IPS-18c (cell line): Measurements from ENCODE around the gene ZNF496.
"Not testable (repeated sequence)": the region's sequence is repeated elsewhere in the genome, so short reads cannot be mapped to it uniquely, and the experiment has no call there.

ENCODE experiments used
- H3K4me3 ChIP-seq: 2 replicates; pipeline ENCODE4 v1.7.0; 2013; ENCODE audit warnings: low read depth, mild to moderate bottlenecking, low read length, moderate library complexity; ENCODE audit not compliant: insufficient read depth
- H3K9me3 ChIP-seq: one replicate; pipeline ENCODE4 v1.6.1; 2013; ENCODE audit warnings: mild to moderate bottlenecking, low read length, moderate library complexity; ENCODE audit not compliant: control insufficient read depth, insufficient read depth

Gene ZNF496

DNA sequence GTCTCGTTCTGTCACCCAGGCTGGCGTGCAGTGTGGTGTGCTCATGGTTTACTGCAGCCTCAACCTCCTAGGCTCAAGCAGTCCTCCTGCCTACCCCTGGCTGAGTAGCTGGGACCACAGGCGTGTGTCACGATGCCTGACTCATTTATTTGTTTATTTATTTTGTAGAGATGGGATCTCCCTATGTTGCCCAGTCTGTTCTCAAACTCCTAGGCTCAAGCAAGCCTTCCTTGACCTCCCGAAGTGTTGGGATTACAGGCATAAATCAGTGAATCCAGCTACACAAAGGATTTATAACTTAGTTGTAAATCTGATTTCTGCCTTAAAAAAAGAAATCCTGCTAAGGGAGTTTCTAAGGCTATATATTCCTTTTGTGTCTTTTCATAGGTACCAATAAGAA is 30.5 kb upstream of the ZNF496 start:
- no peak overlapping the region for H3K4me3 ChIP-seq
- no peaks in the 10 kb centered on the region for H3K9me3 ChIP-seq

DNA sequence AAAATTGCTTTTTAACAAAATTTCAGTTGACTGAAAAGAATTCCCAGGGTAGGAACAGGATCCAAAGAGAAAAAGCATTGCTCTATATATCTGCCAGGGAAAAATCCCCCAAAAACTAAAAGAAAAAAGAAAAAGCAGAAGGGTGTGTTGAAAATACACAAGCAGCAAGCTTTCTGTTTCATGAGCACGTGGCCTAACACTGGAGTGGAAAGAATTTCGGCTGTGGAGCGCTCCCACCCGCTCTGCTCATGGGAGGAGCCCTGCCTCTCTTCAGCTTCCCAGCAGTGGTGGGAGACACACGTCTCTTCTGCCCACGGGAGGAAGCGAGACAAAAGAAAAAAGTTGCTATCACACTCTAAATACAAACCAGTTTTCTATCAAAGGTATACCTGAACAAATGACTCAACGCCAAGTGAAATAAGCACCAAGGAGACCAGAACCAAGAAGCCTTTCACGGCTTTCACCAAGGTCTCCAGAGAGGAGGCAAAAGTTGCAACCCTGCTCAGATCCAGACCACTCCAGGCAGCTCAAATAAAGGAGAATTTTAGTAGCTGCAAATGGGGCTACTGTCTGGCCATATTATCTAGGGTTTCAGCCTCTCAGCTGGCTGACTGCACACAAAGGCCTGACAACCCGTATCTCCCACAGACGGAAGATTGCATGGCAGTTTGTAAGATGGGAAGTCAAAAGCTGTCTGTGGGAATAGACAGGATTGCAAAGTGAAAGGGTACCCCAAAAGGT is 29.5 kb upstream of the ZNF496 start:
- no peaks in the 10 kb centered on the region for H3K9me3 ChIP-seq
- no peak overlapping the region for H3K4me3 ChIP-seq

DNA sequence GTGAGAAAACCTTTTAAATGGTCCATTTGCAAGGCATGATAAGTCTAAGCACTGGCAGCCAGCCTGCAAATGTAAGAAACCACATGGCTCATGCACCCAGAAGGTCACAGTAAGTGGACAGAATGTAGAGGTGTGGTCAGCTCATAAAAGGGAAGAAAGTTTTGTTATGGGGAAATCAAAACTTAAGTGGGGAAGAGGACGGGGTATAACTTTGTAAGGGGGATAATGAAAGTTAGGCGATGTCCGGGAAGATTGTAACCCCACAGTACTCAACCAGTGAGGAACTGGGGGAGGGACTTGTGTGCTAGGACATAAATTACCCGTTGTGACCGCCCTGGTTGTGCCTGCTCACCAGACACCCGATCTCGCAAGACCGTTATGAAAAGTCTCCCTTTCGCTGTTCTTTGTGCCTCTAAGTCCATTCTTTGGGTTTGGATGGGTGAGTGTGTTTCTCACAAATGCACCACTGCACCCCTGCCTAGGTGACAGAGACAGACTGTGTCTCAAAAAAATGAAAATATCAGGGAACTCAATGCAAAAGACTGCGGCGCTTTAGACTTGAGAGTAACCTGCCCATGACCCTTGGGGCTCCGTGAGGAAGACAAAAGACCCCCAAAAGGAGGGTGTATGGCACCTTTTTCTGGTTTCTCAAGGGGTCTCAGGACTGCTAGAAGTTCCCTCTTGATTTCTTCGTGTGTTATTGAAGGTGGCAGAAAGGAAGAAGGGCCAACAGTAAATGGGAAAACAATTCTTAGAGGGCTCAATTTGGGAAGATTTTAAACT is 28.6 kb upstream of the ZNF496 start:
- no peak overlapping the region for H3K4me3 ChIP-seq

DNA sequence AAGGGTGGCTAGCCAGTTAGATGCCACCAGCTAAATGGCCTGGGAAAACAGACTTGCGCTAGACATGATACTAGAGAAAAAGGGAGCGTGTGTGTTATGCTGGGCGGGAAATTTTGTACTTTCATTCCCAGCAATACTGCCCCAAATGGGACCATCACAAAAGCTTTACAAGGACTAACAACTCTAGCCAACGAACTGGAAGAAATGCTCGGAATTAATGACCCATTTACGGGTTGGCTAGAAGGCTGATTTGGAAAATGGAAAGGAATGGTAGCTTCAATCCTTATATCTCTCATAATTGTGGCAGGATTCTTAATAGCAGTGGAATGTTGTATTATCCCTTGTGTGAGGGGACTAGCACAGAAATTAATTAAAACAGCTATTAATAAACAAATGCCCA is 27.9 kb upstream of the ZNF496 start:
- Histone ChIP-seq H3K4me3 (no peak overlapping the region), H3K9me3 (no peaks in the 10 kb centered on the region)

More for the DNA sequence above, 28.6 kb upstream of the ZNF496 start:
- no peaks in the 10 kb centered on the region for H3K9me3 ChIP-seq

DNA sequence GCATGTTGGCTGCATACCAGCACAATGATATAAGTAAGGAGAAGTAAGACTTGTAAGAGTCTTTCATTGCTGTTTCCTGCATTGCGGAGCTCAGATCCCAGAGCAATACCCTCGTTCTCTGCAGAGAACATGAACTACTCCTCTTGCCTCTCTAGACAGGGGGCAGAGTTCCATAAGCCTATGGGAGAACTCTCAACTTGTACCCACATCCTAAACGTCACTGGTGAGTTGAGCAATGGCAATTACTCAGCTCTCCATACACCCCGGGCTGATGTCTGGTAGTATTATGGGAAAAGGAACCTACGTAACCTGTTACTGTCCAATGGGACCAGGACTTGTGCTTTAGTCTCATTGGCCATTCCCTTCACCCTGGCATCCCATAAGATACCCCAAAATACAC is 27.3 kb upstream of the ZNF496 start:
- Histone ChIP-seq H3K9me3 (no peaks in the 10 kb centered on the region), H3K4me3 (no peak overlapping the region)

DNA sequence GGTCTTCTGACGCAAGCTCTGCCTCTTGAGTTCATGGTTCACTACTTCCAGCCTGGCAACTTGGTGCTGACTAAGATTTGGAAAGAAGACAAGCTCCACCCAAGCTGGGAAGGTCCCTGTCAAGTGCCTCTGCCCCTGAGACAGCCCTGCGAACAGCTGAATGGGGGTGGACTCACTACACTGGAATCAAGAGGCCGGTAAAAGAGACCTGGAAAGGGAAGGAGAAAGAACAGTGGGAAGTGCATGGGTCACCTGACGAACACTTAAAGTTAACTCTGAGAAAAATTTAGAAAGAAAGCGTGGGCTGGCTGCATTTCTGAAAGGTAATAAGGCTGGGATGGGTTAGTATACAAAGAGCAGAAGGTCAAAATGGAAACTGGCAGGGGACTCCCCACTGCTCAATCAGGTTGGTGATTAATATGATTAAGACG is 26.1 kb upstream of the ZNF496 start:
- no peak overlapping the region for H3K4me3 ChIP-seq
- no peaks in the 10 kb centered on the region for H3K9me3 ChIP-seq

DNA sequence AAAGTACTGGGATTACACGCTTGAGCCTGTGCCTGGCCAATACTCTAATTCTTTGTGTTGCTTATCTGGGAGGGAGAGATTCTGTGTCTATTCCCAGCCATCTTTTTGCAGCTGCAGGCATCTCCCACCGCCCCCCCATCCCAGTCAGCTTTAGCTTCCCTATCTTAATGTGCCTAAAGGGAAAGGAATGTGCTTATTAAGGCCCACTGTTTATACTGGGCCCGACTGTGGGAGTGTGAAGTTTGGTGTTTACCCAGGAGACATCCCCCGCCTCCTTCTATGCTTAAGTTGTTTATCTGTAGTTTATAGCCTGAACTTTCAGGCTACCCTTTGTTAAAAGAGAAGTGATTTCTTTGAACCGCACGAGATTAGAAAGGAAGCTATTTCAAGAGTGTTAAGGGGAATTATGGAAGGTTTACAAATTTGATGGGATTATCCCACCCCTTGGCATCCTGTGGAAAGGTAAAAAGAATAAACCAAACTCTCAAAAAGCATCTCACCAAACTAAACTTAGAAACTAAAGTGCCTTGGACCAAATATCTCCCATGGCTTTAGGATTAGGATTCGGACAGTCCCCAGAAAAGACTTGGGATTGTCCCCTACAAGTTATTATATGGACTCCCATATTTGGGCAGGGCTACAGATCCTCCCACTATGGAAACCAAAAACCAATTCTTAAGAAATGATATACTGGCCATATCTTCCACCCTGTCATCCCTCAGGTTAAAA is 25.5 kb upstream of the ZNF496 start:
- H3K4me3 ChIP-seq: no peak overlapping the region
- H3K9me3 ChIP-seq: no peaks in the 10 kb centered on the region

DNA sequence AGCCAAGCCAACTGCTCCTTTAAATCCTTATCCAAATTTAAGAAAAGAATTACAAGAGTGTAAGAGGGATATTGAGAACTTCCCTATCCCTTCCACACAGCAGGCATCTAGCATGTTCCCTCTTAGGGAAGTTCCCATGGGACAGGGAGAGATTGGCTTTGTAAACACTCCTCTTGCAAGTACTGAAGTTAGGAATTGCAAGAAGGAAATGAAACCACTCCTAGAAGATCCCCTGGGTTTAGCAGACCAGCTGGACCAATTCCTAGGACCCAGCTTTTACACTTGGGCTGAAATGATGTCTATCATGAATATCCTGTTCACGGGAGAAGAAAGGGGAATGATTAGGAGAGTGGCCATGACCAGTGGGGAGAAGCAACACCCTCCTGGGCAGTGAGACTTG is 23.5 kb upstream of the ZNF496 start:
- H3K9me3 ChIP-seq, H3K4me3 ChIP-seq: not testable (repeated sequence)

DNA sequence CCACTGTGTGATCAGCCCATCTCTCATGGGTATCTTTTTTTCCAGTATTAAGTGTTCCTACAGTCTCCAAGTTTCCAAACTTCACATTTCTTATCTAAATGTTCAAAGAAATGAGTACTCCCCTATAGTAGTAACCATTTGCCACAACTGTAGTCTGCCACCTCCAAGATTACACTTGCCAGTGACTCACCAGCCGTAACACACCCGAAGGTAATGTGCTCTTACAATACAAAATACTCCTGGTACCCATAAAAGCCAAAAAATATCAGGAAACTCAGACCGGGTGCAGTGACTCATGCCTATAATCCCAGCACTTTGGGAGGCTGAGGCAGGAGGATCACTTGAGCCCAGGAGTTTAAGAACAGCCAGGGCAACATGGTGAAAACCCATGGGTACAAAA is 20.5 kb upstream of the ZNF496 start:
- peaks cover 5% of the 10 kb centered on the region for H3K9me3 ChIP-seq
- no peak overlapping the region for H3K4me3 ChIP-seq

DNA sequence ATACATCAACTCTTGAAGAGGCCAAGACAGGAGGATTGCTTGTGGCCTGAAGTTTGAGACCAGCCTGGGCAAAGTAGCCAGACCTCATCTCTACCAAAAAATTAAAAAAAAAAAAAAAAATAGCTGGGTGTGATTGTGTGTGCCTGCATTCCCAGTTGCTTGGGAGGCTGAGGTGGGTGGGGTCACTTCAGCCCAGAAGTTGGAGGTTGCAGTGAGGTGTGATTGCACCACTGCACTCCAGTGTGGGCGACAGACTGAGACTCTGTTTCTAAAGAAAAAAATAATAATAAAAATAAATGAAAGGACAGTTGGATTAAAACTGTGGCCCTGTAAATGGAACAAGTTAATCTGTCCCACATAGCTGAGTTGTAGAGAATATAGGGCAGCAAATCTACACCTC is 18.9 kb upstream of the ZNF496 start:
- Histone ChIP-seq H3K9me3 (peaks cover 5% of the 10 kb centered on the region), H3K4me3 (no peak overlapping the region)

DNA sequence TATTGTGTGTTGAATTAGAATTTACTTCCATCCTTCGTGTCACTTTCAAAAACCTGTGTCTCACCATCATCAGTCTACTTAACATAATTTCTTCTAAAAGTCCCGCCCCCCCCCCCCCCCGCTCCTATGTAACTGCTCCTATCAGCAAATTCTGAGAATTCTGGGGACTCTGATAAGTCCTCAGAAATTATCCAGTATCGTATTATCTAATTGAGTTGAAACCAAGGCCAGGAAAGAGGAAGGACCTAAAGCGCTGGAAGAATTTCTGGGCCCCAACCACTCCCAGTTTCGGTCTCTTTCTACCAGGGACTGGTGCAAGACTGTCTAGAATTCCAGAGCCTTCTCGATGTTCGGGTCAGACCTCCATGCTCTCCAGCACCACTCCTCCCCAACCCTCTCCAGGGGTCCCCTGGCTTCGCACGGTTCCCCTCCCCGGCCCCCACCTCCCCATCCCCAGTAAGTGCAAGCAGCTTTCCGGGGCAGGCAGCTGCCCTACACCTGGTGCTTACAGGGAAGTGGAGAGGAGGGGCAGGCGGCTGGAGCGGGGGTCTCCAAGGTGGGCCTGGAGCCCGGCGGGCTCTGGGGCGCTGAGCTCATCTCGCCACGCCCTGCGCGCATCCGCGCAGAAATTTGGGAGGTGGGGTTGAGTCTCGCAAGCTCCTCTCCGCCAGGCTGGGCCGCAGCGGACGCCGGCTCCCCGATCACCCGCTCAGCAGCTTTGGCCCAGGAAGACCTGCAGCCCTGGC is 16.0 kb upstream of the ZNF496 start:
- Histone ChIP-seq H3K9me3 (peaks cover 5% of the 10 kb centered on the region), H3K4me3 (peak overlapping the region; percentile 34; the same call in 1 of the 2 replicates)

DNA sequence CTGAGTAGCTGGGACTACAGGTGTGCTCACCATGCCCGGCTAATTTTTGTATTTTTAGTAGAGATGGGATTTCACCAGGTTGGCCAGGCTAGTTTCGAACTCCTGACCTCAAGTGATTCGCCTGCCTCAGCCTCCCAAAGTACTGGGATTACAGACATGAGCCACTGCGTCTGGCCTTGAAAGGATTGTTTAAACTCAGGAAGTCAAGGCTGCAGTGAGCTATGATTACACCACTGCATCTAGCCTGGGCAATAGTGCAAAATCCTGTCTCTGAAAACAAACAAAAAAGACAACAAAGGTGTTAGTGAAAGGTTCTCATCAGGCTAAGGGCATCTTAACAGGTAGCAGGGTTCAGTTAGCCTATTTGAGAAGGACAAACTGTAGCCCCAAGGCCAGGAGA is 14.2 kb upstream of the ZNF496 start:
- Histone ChIP-seq H3K4me3 (no peak overlapping the region), H3K9me3 (peaks cover 5% of the 10 kb centered on the region)

DNA sequence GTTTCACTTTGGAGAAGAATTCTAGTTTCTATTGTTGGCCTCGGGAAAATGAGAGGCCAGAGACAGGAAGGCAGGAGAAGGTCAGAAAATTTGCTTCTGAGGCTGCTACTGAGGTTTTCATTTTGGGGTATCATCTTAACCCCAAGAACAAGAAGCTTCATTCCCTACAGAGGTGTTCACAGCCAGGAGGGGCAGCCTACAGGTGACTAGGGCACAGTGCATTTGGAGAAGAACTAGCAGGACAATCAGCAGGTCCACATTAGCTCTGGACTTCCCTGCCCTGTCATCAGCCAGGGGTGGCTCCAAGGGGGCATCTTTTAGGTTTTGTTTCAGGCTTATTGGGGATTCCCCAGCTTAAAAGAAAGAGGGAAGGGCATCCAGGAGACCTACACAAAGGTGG is 12.1 kb upstream of the ZNF496 start:
- Histone ChIP-seq H3K9me3 (no peaks in the 10 kb centered on the region), H3K4me3 (no peak overlapping the region)

DNA sequence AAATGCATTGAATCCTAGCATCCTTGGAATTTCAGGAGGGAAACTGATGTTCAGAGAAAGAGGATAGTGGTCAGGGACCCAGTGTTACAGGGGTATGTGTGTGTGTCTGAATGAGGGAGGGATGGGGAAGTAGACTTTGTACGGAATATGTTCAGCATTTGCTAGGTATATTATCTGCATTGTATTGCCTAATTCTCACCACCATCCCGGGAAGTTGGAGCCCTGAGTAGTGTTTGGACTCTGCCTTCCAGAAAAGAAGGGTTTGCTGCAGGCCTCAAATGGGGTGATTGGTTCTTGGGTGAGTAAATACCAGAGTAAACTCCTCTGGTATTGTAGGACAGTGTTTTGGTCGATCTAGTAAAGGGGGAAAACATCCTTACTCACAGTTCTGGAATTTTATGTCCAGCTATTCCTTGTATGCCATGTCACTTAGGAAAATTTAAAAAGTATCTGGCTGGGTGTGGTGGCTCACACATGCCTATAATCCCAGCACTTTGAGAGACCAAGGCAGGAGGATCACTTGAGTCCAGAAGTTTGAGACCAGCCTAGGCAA is 7.1 kb upstream of the ZNF496 start:
- H3K9me3 ChIP-seq: no peaks in the 10 kb centered on the region
- no peak overlapping the region for H3K4me3 ChIP-seq

DNA sequence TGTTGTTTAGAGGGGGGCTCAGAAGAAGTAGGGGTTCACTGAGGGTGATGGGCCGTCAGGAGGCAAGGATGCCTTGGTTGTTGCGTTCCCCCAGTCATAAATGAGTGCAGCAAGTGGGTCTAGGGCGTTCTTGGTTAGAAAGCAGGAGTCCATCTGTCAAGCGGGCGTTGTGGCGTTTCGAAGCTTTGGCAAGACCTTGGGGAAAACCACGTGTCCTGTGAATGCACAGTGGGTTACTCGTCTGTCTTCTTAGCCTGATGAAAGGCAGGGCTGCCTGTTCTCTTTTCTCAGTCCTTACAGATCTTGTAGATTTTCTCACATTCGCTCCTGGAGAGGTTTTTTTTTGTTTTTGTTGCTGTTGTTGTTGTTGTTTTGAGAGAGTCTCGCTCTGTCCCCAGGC is 6.3 kb upstream of the ZNF496 start:
- Histone ChIP-seq H3K4me3 (no peak overlapping the region), H3K9me3 (no peaks in the 10 kb centered on the region)

DNA sequence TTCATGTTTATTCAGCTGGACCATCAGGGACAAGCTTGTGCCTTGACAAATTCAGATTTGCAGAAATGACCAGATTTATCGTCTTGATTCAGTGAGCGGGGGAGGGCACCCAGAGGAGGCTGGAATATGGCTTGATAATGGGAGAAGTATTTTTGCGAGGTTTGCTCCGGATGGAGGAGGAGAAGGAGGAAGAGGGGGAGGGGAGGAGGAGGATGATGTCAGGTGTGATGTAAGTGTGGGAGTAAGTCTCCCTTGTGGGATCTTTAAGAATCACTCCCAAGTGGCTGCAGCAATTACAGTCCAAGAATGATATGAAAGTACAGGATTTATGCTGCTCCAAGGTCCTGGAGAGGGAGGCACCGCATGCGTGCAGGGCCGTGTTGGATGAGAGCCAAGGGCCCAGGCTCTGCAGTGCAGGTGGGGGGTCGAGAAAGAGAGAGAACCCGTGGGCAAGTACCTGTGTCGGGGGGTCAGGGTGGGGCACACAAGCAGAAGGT is 5.6 kb upstream of the ZNF496 start:
- Histone ChIP-seq H3K4me3 (no peak overlapping the region), H3K9me3 (no peaks in the 10 kb centered on the region)

DNA sequence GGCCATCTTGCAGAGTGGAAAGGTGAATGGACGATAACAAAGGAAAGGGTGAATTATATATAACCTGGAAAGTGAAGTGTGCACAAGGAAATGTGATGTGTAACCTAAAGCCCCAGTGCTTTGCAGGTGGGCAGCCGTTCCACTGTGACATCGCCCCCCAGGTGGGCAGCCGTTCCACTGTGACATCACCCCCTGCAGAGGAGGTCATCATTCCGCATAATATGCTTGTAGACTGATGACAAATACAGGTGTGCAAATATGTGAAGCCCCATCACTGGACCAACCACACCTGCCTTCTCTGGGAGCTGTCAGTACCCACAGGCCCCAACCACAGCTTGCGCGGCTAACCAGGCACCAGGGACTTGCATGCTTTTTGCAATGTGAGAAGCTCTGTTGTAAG is 4.7 kb upstream of the ZNF496 start:
- Histone ChIP-seq H3K4me3 (no peak overlapping the region), H3K9me3 (no peaks in the 10 kb centered on the region)
